Measurements from ENCODE around the gene DGKI. TPM values are rescaled to one million over a fixed set of nuclear protein-coding genes. Genes with fewer than 3 reads are reported as not detected.
A peak's percentile ranks its signal among the peaks of the same experiment; 100 is the strongest.

DGKI gene
- total RNA-seq, 4 donors from 2014 or later, result 45.1 to 71.0 (median 48.7) TPM

- H3K4me3 ChIP-seq (replicated peaks in 1 of 3), result no peak overlapping the region
- H3K36me3 ChIP-seq, result no peaks in the 10 kb centered on the region
- no peak for TF ChIP-seq POLR2A (IDR thresholded peaks at IDR 0.05)
- TF ChIP-seq, protein P1, sequence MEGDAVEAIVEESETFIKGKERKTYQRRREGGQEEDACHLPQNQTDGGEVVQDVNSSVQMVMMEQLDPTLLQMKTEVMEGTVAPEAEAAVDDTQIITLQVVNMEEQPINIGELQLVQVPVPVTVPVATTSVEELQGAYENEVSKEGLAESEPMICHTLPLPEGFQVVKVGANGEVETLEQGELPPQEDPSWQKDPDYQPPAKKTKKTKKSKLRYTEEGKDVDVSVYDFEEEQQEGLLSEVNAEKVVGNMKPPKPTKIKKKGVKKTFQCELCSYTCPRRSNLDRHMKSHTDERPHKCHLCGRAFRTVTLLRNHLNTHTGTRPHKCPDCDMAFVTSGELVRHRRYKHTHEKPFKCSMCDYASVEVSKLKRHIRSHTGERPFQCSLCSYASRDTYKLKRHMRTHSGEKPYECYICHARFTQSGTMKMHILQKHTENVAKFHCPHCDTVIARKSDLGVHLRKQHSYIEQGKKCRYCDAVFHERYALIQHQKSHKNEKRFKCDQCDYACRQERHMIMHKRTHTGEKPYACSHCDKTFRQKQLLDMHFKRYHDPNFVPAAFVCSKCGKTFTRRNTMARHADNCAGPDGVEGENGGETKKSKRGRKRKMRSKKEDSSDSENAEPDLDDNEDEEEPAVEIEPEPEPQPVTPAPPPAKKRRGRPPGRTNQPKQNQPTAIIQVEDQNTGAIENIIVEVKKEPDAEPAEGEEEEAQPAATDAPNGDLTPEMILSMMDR (IDR thresholded peaks at IDR 0.05), result no peak
- H3K4me1 ChIP-seq, result peaks cover 56 to 59% of the 10 kb centered on the region in 2 donors
- DNase-seq, result no peak
- WGBS, 2 donors, result 41% methylated on average over 7 of the region's 7 CpGs
- no peaks in the 10 kb centered on the region for H3K9me3 ChIP-seq
- no peaks in the 10 kb centered on the region for H3K27me3 ChIP-seq
- intact Hi-C loops (cut with DNase I), result no loop called here
- H3K27ac ChIP-seq, result peak overlapping the region; percentile 53 to 90 (median 89)
Measured at GRCh38 chr7:137873979-137874777, 27.4 kb upstream of the DGKI start.

GRCh38 chr7:137873524-137873923 is 26.8 kb upstream of the DGKI start:
- Histone ChIP-seq H3K36me3 (no peaks in the 10 kb centered on the region), H3K4me1 (peaks cover 50 to 52% of the 10 kb centered on the region in 2 donors), H3K27me3 (no peaks in the 10 kb centered on the region), H3K27ac (peak overlapping the region; percentile 53 to 90 (median 89)), H3K4me3 (replicated peaks in 1 of 3) (no peak overlapping the region), H3K9me3 (no peaks in the 10 kb centered on the region)
- intact Hi-C loops (cut with DNase I), result no loop called here
- no peak for DNase-seq
- WGBS, 2 donors, result 73 to 87% methylated on average over 3 of the region's 3 CpGs
- no peak for TF ChIP-seq POLR2A (IDR thresholded peaks at IDR 0.05)
- TF ChIP-seq, protein P1 (IDR thresholded peaks at IDR 0.05), result no peak

DNA sequence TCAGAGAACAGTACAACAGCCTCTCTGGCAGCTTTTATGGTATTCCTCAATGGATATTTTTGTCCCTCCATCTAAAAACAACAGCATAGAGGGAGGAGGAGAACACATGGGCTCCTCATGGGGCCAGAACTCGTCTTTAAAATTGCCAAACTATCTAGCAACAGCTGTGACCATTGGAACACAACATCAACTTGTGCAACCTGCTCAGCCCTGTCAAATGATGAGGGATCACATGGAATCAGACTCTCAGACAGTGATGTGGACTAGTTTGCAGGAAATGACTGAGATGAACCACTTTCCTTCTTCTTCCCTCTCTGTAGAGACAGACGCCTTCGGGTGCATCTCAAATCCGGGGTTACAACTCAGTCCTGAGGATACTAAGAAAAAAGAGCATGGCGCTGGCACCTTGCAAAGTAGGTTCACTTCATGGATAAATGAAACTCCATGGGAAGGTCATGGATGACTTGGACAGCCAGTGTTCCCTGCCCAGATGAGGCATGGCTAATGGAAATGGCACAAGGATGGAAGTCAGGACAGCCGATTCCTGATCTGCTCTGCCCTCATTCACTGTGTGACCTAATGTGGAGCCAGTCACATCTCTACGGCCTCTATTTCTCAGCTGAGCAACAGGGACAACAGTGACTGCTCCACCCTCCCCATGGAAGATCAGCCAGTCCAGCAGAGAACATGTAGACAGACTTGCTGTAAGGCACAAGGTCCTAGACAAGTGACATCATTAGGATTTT is 24.6 kb upstream of the DGKI start:
- Histone ChIP-seq H3K9me3 (no peaks in the 10 kb centered on the region), H3K27me3 (no peaks in the 10 kb centered on the region), H3K4me1 (peaks cover 28 to 31% of the 10 kb centered on the region in 2 donors), H3K4me3 (replicated peaks in 1 of 3) (no peak overlapping the region), H3K36me3 (no peaks in the 10 kb centered on the region), H3K27ac (peak overlapping the region in 1 of 3 donors; percentile 17)
- WGBS, 2 donors, result 93 to 96% methylated on average over 6 to 7 of the region's 7 CpGs
- TF ChIP-seq, protein P1 (IDR thresholded peaks at IDR 0.05), result no peak
- no peak for TF ChIP-seq POLR2A (IDR thresholded peaks at IDR 0.05)
- no peak for DNase-seq
- intact Hi-C loops (cut with DNase I), result no loop called here

DNA sequence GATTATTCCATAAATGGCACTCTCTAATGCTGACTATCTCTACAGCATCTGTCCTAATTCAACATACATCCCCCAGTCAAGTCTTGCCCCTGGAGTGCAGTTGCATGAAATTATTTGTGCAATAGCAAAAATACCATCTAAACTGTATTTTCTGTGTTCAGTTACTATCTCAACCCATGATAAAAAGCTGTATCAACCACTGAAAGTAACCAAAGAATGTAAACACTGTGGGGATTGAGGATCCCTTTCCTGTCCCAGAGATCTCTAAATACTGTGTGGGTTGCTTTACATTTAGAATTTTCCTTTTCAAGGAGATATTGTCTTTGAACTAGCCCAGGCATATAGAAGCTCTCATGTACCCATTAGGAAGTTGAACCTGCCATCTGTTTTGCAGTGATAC is 23.9 kb upstream of the DGKI start:
- intact Hi-C loops (cut with DNase I), result no loop called here
- Histone ChIP-seq H3K4me1 (peaks cover 22 to 24% of the 10 kb centered on the region in 2 donors), H3K36me3 (peaks cover 0 to under 1% of the 10 kb centered on the region in 2 donors), H3K27ac (no peak overlapping the region), H3K27me3 (no peaks in the 10 kb centered on the region), H3K4me3 (replicated peaks in 1 of 3) (no peak overlapping the region), H3K9me3 (no peaks in the 10 kb centered on the region)
- TF ChIP-seq, protein P1 (IDR thresholded peaks at IDR 0.05), result no peak
- TF ChIP-seq POLR2A (IDR thresholded peaks at IDR 0.05), result no peak
- DNase-seq, result no peak

DNA sequence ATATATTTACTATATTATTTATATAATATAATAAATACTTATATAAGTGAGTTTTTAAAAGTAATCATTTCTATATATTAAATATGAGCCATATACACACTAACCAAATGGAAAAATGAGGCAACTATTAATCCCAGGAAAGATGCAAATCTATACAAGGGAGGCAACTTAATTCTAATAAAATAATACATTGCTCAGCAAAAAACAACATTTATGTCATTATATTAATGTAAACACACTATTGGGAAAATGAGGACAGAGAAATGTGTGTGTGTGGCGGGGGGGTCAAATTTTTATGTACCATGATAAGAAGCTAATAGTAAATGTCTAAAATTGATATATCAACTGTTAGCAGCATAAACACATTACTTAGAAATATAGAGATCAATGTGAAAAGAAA is 23.3 kb upstream of the DGKI start:
- Histone ChIP-seq H3K27me3 (no peaks in the 10 kb centered on the region), H3K9me3 (no peaks in the 10 kb centered on the region), H3K4me3 (replicated peaks in 1 of 3) (no peak overlapping the region), H3K4me1 (peaks cover 16 to 18% of the 10 kb centered on the region in 2 donors), H3K27ac (no peak overlapping the region), H3K36me3 (peaks cover 0 to 6% of the 10 kb centered on the region in 2 donors)
- TF ChIP-seq POLR2A (IDR thresholded peaks at IDR 0.05), result no peak
- TF ChIP-seq, protein P1 (IDR thresholded peaks at IDR 0.05), result no peak
- 95 to 96% methylated on average over 1 of the region's 1 CpG for WGBS, 2 donors
- intact Hi-C loops (cut with DNase I), result no loop called here
- DNase-seq, result no peak

All from thyroid gland (tissue), 4 donors.